HEK293T (cell line): ENCODE measurements around the gene CDK14.
A peak's percentile ranks its signal among the peaks of the same experiment; 100 is the strongest.

Experiments
- CTCF ChIA-PET: fragments of 350-600 bp; formaldehyde crosslinking; extraction: SDS; loops from one replicate; lab custom pipeline; 2021; ENCODE audit warnings: antibody characterized with exemption, inconsistent platforms; lab: Yijun Ruan, JAX
- POLR2A ChIA-PET: fragments of 350-600 bp; formaldehyde crosslinking; extraction: SDS; loops from one replicate; lab custom pipeline; 2020; ENCODE audit warnings: antibody characterized with exemption, inconsistent platforms; lab: Yijun Ruan, JAX
- DNase-seq: peaks from one replicate; pipeline ENCODE4 v3.0.0; 2012; ENCODE audit warnings: mixed read lengths; ENCODE audit errors: extremely low spot score
- ARNT ChIP-seq: fragments of 450-650 bp; IDR thresholded peaks from 2 replicates; pipeline ENCODE4 v1.6.1; 2017; ENCODE audit warnings: mild to moderate bottlenecking
- BHLHE40 ChIP-seq: fragments of 450-650 bp; IDR thresholded peaks from 2 replicates; pipeline ENCODE4 v1.6.1; 2016; ENCODE audit warnings: mild to moderate bottlenecking, moderate library complexity, borderline replicate concordance
- CTBP1 ChIP-seq: fragments of 450-650 bp; IDR thresholded peaks from 2 replicates; pipeline ENCODE4 v1.6.1; 2016; ENCODE audit warnings: borderline replicate concordance
- ELF4 ChIP-seq: fragments of 450-650 bp; IDR thresholded peaks from 2 replicates; pipeline ENCODE4 v1.6.1; 2017; ENCODE audit warnings: antibody characterized with exemption
- FOXA1 ChIP-seq: fragments of 450-650 bp; IDR thresholded peaks from 2 replicates; pipeline ENCODE4 v1.6.1; 2016; ENCODE audit warnings: mild to moderate bottlenecking
- FOXK2 ChIP-seq: fragments of 450-650 bp; IDR thresholded peaks from 2 replicates; pipeline ENCODE4 v1.6.1; 2016; ENCODE audit warnings: mild to moderate bottlenecking
- FOXM1 ChIP-seq: fragments of 450-650 bp; IDR thresholded peaks from 2 replicates; pipeline ENCODE4 v1.6.1; 2017; ENCODE audit warnings: mild to moderate bottlenecking, borderline replicate concordance
- HDGF ChIP-seq: fragments of 450-650 bp; IDR thresholded peaks from 2 replicates; pipeline ENCODE4 v1.6.1; 2017; ENCODE audit warnings: antibody characterized with exemption, borderline replicate concordance
- L3MBTL2 ChIP-seq: fragments of 450-650 bp; conservative IDR thresholded peaks from 2 replicates; pipeline ENCODE4 v1.6.1; 2016; ENCODE audit warnings: mild to moderate bottlenecking
- LEF1 ChIP-seq: fragments of 450-650 bp; IDR thresholded peaks from 2 replicates; pipeline ENCODE4 v1.6.1; 2017; ENCODE audit warnings: mild to moderate bottlenecking, borderline replicate concordance
- NFRKB ChIP-seq: fragments of 450-650 bp; IDR thresholded peaks from 2 replicates; pipeline ENCODE4 v1.6.1; 2016; ENCODE audit warnings: mild to moderate bottlenecking, moderate library complexity
- SP1 ChIP-seq: fragments of 450-650 bp; IDR thresholded peaks from 2 replicates; pipeline ENCODE4 v1.6.1; 2017
- SUZ12 ChIP-seq: fragments of 450-650 bp; IDR thresholded peaks from 2 replicates; pipeline ENCODE4 v1.6.1; 2016; ENCODE audit warnings: mild to moderate bottlenecking
- TARDBP ChIP-seq: fragments of 450-650 bp; IDR thresholded peaks from 2 replicates; pipeline ENCODE4 v1.6.1; 2016
- ZNF384 ChIP-seq: fragments of 450-650 bp; IDR thresholded peaks from 2 replicates; pipeline ENCODE4 v1.6.1; 2016
- TF ChIP-seq, protein P1 (sequence below): fragments of 450-650 bp; IDR thresholded peaks from 2 replicates; pipeline ENCODE4 v1.6.1; 2016

The CDK14 gene

DNA sequence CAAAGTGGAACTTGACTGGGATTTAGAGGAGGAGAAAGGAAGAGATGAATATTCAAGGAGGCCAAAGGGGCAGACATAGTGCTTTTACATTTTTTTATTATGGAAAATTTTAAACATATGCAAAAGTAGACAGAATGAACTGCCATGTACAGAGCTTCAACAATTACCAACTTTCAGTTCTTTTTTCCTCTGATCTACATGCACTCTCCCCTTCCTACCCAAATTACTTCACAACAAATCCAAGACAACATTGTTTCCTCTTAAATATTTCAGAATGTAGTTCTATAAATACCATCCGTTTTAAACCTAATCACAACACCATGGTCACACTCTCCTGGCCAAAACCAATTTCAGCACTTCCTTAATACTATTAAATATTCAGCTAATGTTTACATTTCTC, 584.6 kb downstream of the CDK14 start:
- TF ChIP-seq, protein P1, sequence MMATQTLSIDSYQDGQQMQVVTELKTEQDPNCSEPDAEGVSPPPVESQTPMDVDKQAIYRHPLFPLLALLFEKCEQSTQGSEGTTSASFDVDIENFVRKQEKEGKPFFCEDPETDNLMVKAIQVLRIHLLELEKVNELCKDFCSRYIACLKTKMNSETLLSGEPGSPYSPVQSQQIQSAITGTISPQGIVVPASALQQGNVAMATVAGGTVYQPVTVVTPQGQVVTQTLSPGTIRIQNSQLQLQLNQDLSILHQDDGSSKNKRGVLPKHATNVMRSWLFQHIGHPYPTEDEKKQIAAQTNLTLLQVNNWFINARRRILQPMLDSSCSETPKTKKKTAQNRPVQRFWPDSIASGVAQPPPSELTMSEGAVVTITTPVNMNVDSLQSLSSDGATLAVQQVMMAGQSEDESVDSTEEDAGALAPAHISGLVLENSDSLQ: no peak
- TF ChIP-seq CTBP1 (no peak), HDGF (no peak), LEF1 (no peak), L3MBTL2 (no peak), FOXA1 (no peak), NFRKB (no peak), FOXM1 (no peak), ELF4 (no peak), SP1 (no peak), SUZ12 (no peak), ARNT (no peak), FOXK2 (no peak)
- ChIA-PET POLR2A (no interaction called here), CTCF (no interaction called here)
- no peak for DNase-seq

DNA sequence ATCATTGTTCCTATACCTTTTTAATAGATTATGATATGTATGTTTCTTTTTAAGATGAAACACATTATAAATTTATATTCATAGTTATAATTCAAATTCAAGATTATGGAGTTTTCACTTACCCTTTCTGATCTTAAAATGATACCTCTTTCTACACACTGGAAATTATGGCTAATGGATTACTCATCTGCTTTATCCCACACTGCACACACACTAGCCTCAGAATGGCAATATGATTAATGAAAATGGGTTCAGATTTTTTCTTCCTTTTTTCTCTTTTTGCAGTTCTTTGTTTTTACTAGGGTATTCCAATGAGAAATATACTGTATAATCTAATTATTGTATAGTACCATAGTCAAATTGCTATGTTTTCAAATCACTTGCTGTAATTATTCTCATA, 585.8 kb downstream of the CDK14 start:
- no peak for TF ChIP-seq CTBP1
- TF ChIP-seq ZNF384: no peak
- TF ChIP-seq FOXK2: no peak
- TF ChIP-seq SP1: no peak
- TF ChIP-seq, protein P1: no peak
- TF ChIP-seq LEF1: no peak
- no peak for TF ChIP-seq ARNT
- TF ChIP-seq NFRKB: no peak
- no peak for TF ChIP-seq SUZ12
- no peak for TF ChIP-seq BHLHE40
- ChIA-PET CTCF (interaction anchor here (0.7 kb wide), 1 partner anchor 21 kb away, joined by 3 read pairs; no protein-coding TSS in a partner anchor), POLR2A (no interaction called here)
- DNase-seq: no peak

DNA sequence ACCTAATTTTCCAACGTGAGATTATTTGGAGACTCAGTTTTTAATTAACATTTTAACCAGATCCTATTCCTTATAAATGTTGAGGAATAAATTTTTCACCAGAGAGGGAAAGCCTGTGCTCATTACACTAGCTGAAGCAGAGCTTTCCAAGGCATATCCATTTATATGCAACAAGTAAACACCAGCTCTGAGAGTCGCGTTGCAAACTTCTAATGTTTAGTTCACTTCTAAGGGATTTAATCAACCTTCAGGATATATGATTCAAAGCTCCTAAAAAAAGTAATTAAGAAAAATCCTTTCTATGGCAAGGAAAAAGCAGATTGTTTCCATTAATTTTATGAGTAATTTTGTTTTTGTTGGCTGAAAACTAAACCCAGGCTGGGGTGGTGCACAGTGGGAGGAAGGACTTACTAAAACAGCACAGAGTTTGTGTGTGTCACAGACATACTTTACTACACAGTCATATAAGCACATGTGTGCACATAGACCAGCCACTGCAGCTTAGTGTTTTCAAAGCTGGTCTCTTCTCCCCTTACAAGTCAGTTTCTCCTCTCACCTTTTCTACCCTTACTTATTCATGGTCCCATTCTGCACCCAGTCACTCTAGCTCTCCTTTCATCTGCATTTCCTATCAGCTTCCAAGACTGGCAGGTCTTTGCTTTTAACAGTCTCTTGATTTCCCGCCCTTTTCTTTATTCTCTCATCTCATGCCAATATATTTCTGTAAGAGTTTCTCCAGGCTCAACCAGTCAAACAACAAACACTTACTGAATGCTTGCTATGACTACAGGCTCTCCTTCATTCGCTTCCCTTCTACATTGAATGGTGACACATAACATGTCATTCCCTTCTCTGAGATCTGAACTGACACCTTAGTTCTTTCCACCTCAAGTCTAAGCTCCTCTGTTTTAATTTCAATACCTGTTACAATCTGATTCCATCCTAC, 587.0 kb downstream of the CDK14 start:
- CTCF ChIA-PET: no interaction called here
- TF ChIP-seq ELF4: no peak
- no peak for TF ChIP-seq SUZ12
- TF ChIP-seq L3MBTL2: peak; percentile 41; the same call in 1 of the 2 replicates
- no peak for DNase-seq
- POLR2A ChIA-PET: no interaction called here

- ChIA-PET CTCF (no interaction called here), POLR2A (no interaction called here)
- no peak for TF ChIP-seq SP1
- no peak for TF ChIP-seq BHLHE40
- TF ChIP-seq TARDBP: no peak
- TF ChIP-seq FOXK2: no peak
- TF ChIP-seq ELF4: no peak
- no peak for TF ChIP-seq LEF1
- TF ChIP-seq NFRKB: no peak
- TF ChIP-seq FOXA1: no peak
- TF ChIP-seq HDGF: no peak
- no peak for TF ChIP-seq ZNF384
- TF ChIP-seq SUZ12: no peak
- DNase-seq: no peak
These were observed 589.6 kb downstream of the CDK14 start for GRCh38 chr7:91185771-91186170.

DNA sequence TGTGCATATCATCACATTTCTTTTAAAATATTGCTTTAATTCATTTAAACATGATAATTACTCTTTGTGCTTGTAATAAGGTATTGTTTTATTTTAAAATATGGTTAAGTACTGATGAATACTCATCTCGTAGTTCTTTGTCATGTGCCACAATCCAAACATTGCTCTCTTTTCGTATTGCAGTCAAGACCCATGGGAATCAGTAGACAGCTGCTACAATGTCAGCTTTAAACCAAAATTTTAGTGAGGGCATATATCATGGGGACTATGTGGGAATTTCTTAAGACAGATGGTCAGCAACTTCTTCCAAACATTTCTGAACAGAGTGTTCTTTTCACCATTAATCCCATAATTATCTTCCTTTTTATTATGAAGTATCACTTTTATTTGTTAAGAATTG, 590.9 kb downstream of the CDK14 start:
- ChIA-PET CTCF (no interaction called here), POLR2A (no interaction called here)
- DNase-seq: no peak
- no peak for TF ChIP-seq CTBP1
- TF ChIP-seq FOXM1: no peak

- ChIA-PET POLR2A (no interaction called here), CTCF (no interaction called here)
- no peak for TF ChIP-seq TARDBP
- no peak for TF ChIP-seq L3MBTL2
- TF ChIP-seq SP1: no peak
- no peak for TF ChIP-seq SUZ12
- no peak for TF ChIP-seq FOXM1
- no peak for TF ChIP-seq FOXK2
- no peak for TF ChIP-seq FOXA1
- TF ChIP-seq, protein P1: no peak
- no peak for TF ChIP-seq CTBP1
- no peak for TF ChIP-seq ZNF384
- TF ChIP-seq HDGF: no peak
- no peak for DNase-seq
These were observed 595.6 kb downstream of the CDK14 start for GRCh38 chr7:91191771-91192170.
